Esophagus squamous epithelium (tissue), 4 donors: ENCODE measurements around the gene LAMTOR2.

Experiments used
- POLR2A ChIP-seq, 4 donors: fragments of 450-650 bp; IDR thresholded peaks; one replicate each; pipeline ENCODE4 v1.6.1; 2017; ENCODE audit warnings: antibody characterized with exemption in 4 of 4, mild to moderate bottlenecking in 4 of 4, moderate library complexity in 3 of 4
- TF ChIP-seq, protein P1 (sequence below), 6 experiments: fragments of 450-650 bp in 4 of 6; fragments of 200-600 bp in 2 of 6; sonication (generic) in 2 of 6; IDR thresholded peaks; one replicate each; pipeline ENCODE4 v1.5.1; 2016 to 2019; ENCODE audit warnings: antibody characterized with exemption in 6 of 6, mild to moderate bottlenecking in 4 of 6, moderate library complexity in 4 of 6

DNA sequence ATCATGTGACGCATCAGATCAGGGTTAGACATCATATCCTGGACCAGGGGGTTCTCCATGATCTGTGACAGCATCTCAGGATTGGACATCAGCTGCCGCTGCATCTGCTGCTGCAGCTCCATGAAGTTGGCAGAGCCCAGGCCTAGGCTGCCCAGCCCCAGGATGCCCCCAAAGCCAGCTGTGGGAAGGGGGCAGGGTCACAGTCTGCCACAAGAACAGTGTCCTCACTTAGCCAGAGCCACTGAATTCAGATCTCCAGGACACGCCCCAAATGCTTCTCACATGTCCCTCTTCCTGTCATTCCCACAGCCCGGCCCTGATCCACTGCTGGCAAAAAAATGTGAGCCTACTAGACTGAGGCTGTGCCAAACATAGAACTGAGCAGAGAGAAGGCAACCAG is 4.2 kb upstream of the LAMTOR2 start:
- TF ChIP-seq, protein P1, sequence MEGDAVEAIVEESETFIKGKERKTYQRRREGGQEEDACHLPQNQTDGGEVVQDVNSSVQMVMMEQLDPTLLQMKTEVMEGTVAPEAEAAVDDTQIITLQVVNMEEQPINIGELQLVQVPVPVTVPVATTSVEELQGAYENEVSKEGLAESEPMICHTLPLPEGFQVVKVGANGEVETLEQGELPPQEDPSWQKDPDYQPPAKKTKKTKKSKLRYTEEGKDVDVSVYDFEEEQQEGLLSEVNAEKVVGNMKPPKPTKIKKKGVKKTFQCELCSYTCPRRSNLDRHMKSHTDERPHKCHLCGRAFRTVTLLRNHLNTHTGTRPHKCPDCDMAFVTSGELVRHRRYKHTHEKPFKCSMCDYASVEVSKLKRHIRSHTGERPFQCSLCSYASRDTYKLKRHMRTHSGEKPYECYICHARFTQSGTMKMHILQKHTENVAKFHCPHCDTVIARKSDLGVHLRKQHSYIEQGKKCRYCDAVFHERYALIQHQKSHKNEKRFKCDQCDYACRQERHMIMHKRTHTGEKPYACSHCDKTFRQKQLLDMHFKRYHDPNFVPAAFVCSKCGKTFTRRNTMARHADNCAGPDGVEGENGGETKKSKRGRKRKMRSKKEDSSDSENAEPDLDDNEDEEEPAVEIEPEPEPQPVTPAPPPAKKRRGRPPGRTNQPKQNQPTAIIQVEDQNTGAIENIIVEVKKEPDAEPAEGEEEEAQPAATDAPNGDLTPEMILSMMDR (IDR thresholded peaks at IDR 0.05): no peak
- TF ChIP-seq POLR2A (IDR thresholded peaks at IDR 0.05): no peak
